BLaER1 (cell line): Measurements from ENCODE around the gene COL6A6.
"Not testable (repeated sequence)": the region's sequence is repeated elsewhere in the genome, so short reads cannot be mapped to it uniquely, and the experiment has no call there.

Experiments
- H3K27ac ChIP-seq: shearing (Covaris generic); formaldehyde crosslinking; 2 replicates; pipeline ENCODE4 v1.8.1; 2022
- H3K27me3 ChIP-seq: shearing (Covaris generic); formaldehyde crosslinking; 2 replicates; pipeline ENCODE4 v1.8.1; 2022
- H3K36me3 ChIP-seq: shearing (Covaris generic); formaldehyde crosslinking; 2 replicates; pipeline ENCODE4 v1.8.1; 2022
- H3K4me1 ChIP-seq: shearing (Covaris generic); formaldehyde crosslinking; 2 replicates; pipeline ENCODE4 v1.8.1; 2022
- H3K4me2 ChIP-seq: shearing (Covaris generic); formaldehyde crosslinking; 2 replicates; pipeline ENCODE4 v1.8.1; 2022
- H3K4me3 ChIP-seq: shearing (Covaris generic); formaldehyde crosslinking; 2 replicates; pipeline ENCODE4 v1.8.1; 2022
- H3K9ac ChIP-seq: shearing (Covaris generic); formaldehyde crosslinking; 2 replicates; pipeline ENCODE4 v1.8.1; 2022
- H3K9me3 ChIP-seq: shearing (Covaris generic); formaldehyde crosslinking; 2 replicates; pipeline ENCODE4 v1.8.1; 2022
- H4K20me1 ChIP-seq: shearing (Covaris generic); formaldehyde crosslinking; 2 replicates; pipeline ENCODE4 v1.8.1; 2022
- Cebpa-rat ChIP-seq: shearing (Covaris generic); IDR thresholded peaks from 2 replicates; pipeline ENCODE4 v1.8.1; 2022

COL6A6 gene

DNA sequence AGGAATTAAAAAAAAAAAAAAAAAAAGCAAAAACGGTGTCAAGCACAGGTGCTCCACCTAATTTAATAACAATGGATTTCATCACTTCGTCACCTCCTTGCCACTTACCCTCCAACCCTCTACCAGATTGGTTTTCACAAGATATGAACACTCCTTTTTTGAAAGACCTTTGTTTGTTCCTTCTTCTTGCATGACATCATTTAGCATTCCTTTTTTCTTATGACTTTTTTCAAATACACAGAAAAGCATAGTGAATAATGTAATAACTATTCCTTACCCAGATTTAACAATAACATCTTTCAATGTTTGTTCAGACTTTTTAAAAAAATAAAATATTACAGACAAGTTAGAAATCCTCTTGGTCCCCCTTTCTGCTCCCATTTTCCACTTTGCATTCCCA, 16.3 kb downstream of the COL6A6 start:
- Histone ChIP-seq H3K9me3 (no peaks in the 10 kb centered on the region), H3K4me1 (peaks cover 9% of the 10 kb centered on the region; the same call in 1 of the 2 replicates), H3K27me3 (no peaks in the 10 kb centered on the region), H3K36me3 (no peaks in the 10 kb centered on the region), H3K4me3 (no peak overlapping the region), H4K20me1 (no peaks in the 10 kb centered on the region), H3K9ac (no peak overlapping the region), H3K27ac (no peak overlapping the region), H3K4me2 (no peak overlapping the region)
- no peak for TF ChIP-seq Cebpa-rat

DNA sequence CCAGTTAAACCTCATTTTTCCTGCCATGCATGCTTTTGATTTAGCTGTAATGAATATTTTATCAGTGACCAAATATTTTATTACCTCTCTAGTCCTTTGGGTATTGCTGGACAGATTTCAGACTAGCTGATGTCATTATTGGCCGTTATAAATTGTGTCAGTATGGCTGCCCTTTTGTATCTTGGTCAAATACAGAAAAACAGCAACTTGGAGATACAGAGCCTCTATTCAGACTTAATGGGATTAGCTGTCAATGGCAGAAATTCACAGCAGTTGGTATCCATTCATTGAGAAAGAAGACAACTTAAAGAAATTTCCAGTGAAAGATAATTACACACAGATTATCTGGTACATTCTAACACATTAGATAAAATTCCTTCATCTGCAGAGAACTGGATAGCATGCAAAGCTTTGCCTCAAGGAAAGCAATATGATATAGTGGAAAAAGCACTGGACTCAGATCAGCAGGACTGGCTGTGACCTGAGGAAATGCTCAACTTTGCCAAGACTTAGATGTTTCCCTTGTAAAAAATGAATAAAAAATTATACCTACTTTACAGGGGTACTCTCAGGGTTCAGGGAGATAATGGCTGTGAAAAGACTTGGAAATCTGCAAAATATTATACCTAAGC, 20.8 kb downstream of the COL6A6 start:
- no peaks in the 10 kb centered on the region for H3K4me1 ChIP-seq
- H4K20me1 ChIP-seq: no peaks in the 10 kb centered on the region
- no peak overlapping the region for H3K27ac ChIP-seq
- no peaks in the 10 kb centered on the region for H3K9me3 ChIP-seq
- no peak overlapping the region for H3K9ac ChIP-seq
- no peak for TF ChIP-seq Cebpa-rat
- no peak overlapping the region for H3K4me2 ChIP-seq
- H3K36me3 ChIP-seq: no peaks in the 10 kb centered on the region
- no peak overlapping the region for H3K4me3 ChIP-seq
- no peaks in the 10 kb centered on the region for H3K27me3 ChIP-seq

DNA sequence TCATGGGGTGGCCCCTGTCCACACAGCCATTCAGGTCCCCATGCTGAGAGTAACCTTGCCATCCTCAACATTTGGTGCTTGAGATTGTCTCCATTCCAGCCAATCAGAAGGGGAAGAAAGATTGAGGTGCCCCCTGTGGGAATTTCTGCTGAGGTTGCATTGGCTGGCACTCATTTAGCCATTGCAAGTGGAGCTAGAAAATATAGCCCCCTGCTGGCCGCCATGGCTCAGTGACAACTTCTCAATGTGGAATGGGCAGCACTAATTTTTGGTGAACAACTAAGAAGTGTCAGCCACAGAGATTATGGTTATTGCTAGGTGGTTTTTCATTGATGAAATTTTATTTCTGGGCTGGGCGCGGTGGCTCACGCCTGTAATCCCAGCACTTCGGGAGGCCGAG, 22.0 kb downstream of the COL6A6 start:
- Histone ChIP-seq H3K4me1 (no peaks in the 10 kb centered on the region), H3K4me3 (no peak overlapping the region), H3K36me3 (no peaks in the 10 kb centered on the region), H3K9ac (no peak overlapping the region), H3K27ac (no peak overlapping the region), H3K27me3 (no peaks in the 10 kb centered on the region), H3K4me2 (no peak overlapping the region), H3K9me3 (no peaks in the 10 kb centered on the region), H4K20me1 (no peaks in the 10 kb centered on the region)
- TF ChIP-seq Cebpa-rat: no peak

DNA sequence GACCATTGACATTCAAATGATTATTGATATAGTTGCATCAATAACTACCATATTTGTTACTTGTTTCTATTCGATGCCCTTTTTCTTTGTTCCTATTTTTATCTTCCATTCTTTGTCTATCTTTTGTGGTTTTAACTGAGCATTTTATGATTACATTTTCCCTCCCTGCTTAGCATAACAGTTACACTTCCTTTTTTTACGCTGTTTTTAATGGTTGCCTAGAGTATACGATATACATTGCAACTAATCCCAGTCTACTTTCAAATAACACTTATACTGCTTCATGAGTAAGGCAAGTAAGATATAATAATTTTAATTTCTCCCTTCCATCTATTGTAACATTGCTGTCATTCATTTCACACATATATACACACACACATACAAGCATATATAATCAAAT, 26.3 kb downstream of the COL6A6 start:
- no peak overlapping the region for H3K27ac ChIP-seq
- no peaks in the 10 kb centered on the region for H4K20me1 ChIP-seq
- no peak overlapping the region for H3K4me3 ChIP-seq
- H3K4me1 ChIP-seq: no peaks in the 10 kb centered on the region
- H3K9ac ChIP-seq: no peak overlapping the region
- no peak overlapping the region for H3K4me2 ChIP-seq
- H3K27me3 ChIP-seq: no peaks in the 10 kb centered on the region
- no peak for TF ChIP-seq Cebpa-rat
- no peaks in the 10 kb centered on the region for H3K36me3 ChIP-seq
- H3K9me3 ChIP-seq: peaks cover 16% of the 10 kb centered on the region

DNA sequence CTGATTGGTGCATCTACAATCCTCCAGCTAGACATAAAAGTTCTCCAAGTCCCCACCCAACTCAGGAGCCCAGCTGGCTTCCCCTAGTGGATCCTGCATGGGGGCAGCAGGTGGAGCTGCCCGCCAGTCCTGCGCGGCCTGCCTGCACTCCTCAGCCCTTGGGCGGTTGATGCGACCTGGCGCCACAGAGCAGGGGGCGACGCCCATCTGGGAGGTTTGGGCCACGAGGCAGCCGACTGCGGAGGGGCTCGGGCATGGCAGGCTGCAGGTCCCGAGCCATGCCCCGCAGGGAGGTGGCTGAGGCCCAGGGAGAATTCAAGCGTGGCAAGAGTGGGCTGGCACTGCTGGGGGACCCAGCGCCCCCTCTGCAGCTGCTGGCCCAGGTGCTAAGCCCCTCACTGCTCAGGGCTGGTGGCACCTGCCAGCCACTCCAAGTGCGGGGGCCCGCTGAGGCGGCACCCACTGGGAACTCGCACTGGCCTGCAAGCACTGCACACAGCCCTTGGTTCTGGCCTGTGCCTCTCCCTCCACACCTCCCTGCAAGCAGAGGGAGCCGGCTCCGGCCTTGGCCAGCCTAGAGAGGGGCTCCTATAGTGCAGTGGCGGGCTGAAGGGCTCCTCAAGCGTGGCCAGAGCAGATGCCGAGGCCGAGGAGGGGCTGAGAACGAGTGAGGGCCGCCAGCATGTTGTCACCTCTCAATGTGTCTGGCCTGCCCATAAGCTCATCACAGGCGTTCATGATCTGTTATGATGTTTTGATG, 30.1 kb downstream of the COL6A6 start:
- Histone ChIP-seq H3K4me3 (no peak overlapping the region), H3K4me2 (no peak overlapping the region), H4K20me1 (no peaks in the 10 kb centered on the region), H3K27me3 (no peaks in the 10 kb centered on the region), H3K9ac (no peak overlapping the region), H3K36me3 (no peaks in the 10 kb centered on the region), H3K27ac (no peak overlapping the region), H3K4me1 (no peaks in the 10 kb centered on the region), H3K9me3 (peaks cover 27% of the 10 kb centered on the region)
- TF ChIP-seq Cebpa-rat: no peak

DNA sequence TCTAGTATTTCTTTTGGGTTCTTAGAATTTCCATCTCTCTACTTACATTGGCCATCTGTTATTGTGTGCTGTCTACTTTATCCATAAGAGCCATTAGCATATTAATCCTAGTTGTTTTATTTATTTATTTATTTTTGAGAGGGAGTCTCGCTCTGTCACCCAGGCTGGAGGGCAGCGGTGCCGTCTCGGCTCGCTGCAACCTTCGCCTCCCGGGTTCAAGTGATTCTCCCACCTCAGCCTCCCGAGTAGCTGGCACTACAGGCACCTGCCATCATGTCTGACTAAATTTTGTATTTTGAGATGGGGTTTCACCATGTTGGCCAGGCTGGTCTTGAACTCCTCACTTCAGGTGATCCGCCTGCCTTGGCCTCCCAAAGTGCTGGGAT, 30.7 kb downstream of the COL6A6 start:
- H3K27ac ChIP-seq, H3K4me1 ChIP-seq, H3K36me3 ChIP-seq, H3K9ac ChIP-seq, H4K20me1 ChIP-seq, H3K27me3 ChIP-seq, H3K4me2 ChIP-seq, H3K4me3 ChIP-seq: not testable (repeated sequence)
- peaks cover 32% of the 10 kb centered on the region for H3K9me3 ChIP-seq

DNA sequence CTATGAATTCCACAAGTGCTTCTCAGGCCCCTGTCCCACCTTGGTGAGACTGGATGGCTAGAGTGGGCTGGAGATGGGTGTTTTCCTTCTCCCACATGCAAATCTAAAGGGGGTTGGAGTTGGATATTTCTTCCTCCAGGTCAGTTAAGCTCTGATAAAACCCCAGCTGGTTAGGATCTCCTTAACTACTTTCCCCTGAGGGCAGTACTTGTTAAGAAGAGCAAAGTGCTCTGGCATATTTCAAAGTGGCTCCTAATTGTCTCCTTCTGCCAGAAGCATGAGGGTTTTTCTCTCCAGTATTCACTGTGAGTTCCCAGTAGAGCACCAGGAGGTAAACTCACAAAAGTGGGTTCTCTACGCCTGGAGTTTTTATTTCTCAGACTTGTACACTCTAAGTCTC, 31.4 kb downstream of the COL6A6 start:
- H3K36me3 ChIP-seq: no peaks in the 10 kb centered on the region
- peaks cover 39% of the 10 kb centered on the region for H3K9me3 ChIP-seq
- no peak overlapping the region for H3K4me2 ChIP-seq
- no peak overlapping the region for H3K27ac ChIP-seq
- no peaks in the 10 kb centered on the region for H3K4me1 ChIP-seq
- no peak overlapping the region for H3K9ac ChIP-seq
- TF ChIP-seq Cebpa-rat: no peak
- H3K4me3 ChIP-seq: no peak overlapping the region
- H4K20me1 ChIP-seq: no peaks in the 10 kb centered on the region
- no peaks in the 10 kb centered on the region for H3K27me3 ChIP-seq

DNA sequence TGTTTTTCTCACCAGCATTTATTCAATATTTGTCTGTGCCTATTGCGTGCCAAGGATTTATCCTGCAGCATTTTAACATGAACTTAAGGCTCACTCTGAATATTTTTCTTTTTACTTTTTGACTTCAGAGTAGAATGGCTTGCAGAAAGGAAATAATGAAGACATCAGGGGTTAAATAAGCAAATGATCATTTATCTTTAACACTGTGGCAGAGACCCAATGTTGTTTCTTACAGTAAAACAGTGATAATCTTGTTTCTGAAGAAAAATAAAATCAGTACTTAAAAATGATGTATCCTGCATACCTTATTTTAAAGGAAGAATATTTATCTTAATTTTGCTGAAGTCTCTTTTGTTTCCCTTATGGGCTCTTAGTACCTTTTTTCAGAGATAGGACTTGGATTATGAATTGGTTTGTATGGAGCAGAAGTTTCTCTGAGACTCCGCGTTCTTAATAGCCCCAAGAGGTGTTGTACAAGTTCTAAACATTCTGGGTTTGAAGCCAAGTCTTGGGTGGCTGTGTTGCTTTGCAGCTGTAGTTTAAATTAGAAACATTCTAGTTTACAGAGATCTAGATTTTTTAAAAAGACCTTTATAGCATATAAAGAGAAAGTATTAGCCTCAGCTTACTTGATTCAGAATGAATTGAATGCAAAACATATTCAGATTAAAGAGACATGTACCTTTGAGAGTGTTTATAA, 40.5 kb downstream of the COL6A6 start:
- no peaks in the 10 kb centered on the region for H4K20me1 ChIP-seq
- H3K36me3 ChIP-seq: no peaks in the 10 kb centered on the region
- H3K4me1 ChIP-seq: no peaks in the 10 kb centered on the region
- H3K4me2 ChIP-seq: no peak overlapping the region
- H3K9ac ChIP-seq: no peak overlapping the region
- no peaks in the 10 kb centered on the region for H3K27me3 ChIP-seq
- no peak overlapping the region for H3K27ac ChIP-seq
- no peak overlapping the region for H3K4me3 ChIP-seq
- H3K9me3 ChIP-seq: peaks cover 24% of the 10 kb centered on the region
- TF ChIP-seq Cebpa-rat: no peak

DNA sequence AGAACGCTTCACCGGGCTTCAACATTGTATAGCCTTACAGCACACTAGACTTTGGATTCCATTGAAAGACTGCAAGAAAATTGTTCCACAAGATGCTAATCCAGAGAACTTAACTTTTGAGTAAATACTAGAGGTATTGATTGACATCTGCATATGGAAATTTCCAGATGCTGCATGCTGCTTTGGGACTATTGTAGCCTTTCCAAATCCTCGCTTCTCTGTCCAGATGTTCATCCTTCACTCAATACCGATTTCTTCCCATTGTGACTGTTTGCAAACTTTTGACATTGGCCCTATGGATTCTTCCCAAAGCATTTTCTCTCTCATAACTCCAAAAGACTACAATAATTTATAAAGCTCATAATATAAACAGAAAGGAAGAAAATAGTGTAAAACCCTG, 41.4 kb downstream of the COL6A6 start:
- Histone ChIP-seq H3K9me3 (peaks cover 16% of the 10 kb centered on the region), H3K36me3 (no peaks in the 10 kb centered on the region), H4K20me1 (no peaks in the 10 kb centered on the region), H3K4me1 (no peaks in the 10 kb centered on the region), H3K4me2 (no peak overlapping the region), H3K4me3 (no peak overlapping the region), H3K27me3 (no peaks in the 10 kb centered on the region), H3K27ac (no peak overlapping the region), H3K9ac (no peak overlapping the region)
- no peak for TF ChIP-seq Cebpa-rat

DNA sequence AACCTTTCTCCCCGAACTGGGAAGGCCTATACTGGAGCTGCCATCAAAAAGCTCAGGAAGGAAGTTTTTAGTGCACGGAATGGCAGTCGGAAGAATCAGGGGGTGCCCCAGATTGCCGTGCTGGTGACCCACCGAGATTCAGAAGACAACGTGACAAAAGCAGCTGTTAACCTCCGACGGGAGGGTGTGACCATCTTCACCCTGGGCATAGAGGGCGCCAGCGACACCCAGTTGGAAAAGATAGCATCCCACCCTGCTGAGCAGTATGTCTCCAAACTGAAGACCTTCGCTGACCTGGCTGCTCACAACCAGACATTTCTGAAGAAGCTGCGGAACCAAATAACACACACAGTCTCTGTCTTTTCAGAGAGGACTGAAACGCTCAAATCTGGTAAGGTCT, 48.2 kb downstream of the COL6A6 start:
- Histone ChIP-seq H3K4me2 (no peak overlapping the region), H3K4me3 (no peak overlapping the region), H3K36me3 (no peaks in the 10 kb centered on the region), H4K20me1 (no peaks in the 10 kb centered on the region), H3K27ac (no peak overlapping the region), H3K9ac (no peak overlapping the region), H3K4me1 (no peaks in the 10 kb centered on the region), H3K27me3 (no peaks in the 10 kb centered on the region), H3K9me3 (no peaks in the 10 kb centered on the region)
- no peak for TF ChIP-seq Cebpa-rat
